Activated CD8-positive, alpha-beta memory T cell treated with anti-CD3 and anti-CD28 coated beads for 24 hours (primary cell): ENCODE data around the gene KCP.
A peak's percentile ranks its signal among the peaks of the same experiment; 100 is the strongest.

ENCODE experiments used
- DNase-seq: peaks from one replicate; pipeline ENCODE4 v3.0.0-alpha.2; 2020

KCP gene

GRCh38 chr7:128910569-128910945 is at the start of gene KCP:
Gene KCP, minus strand, starts transcription at chr7:128910709. Its CDS starts 33 bp downstream, at chr7:128910676.
- no peak for DNase-seq

- no peak for DNase-seq
These were observed 48.8 kb upstream of the KCP start for GRCh38 chr7:128959296-128959695.

GRCh38 chr7:128955981-128956380 is 45.5 kb upstream of the KCP start:
- DNase-seq: no peak

DNA sequence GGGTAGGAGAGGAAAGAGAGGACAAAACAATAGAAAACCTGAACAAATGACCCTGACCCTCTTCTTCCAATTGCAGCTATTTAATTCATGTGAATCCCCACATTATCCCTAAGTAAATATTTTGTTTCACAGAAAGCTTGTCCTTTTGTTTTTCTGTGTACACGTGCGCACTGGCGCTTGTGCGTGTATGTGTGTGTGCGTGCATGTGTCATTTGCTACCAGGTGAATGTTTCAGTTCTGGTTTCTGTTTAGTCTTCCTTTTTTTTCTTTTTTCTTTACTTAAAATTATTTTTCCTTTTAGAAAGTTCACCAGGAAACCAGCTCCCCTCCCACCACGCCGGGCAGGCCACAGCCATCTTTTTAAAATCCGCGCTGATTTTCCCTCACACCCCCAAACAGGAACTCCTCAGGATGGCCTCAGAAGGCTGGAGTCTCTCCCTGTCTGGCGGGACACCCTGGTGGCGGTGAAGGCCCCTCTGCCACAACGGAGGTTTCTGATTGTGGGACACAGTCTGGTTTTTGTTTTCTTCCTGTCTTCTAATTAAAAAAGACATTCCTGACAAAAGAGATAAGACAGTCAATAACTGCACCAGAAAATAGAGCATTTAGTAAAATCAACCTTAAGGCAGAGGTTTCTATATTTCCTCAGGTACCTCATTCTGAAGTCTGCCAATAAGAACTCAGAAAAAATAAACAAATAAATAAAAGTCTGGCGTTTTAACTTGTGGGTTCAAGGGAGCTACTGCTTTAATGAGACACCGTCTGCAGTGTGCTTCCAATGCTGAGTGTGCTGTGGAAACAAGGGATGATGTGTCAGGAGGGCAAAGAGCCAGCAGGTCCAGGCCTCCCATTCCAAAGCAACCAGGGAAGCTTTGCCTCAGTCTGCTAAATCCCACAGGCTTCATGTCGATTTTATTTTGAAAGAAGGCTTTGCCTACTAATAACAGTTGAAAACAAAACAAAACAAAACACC is 44.6 kb upstream of the KCP start:
- DNase-seq: no peak

GRCh38 chr7:128954150-128954549 is 43.6 kb upstream of the KCP start:
- no peak for DNase-seq

DNA sequence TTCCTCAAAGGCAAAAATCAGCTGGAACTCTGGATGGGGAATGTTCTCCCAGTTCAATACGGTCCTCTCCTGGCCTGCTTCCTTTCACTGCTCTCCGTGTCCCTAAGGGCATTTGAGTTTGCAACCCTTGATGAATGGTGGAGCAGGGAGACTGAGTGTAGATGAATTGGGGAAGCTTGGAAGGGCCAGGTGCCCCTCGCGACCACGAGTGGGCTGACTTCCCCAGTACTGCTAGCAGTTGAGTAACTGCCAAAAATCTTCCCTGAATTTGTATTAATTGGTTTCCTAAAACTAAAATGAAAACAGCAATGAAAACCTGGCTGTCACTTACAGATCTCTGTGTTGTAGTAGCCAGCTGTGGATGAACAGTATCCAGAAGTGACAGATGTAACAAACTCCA is 40.8 kb upstream of the KCP start:
- DNase-seq: no peak

GRCh38 chr7:128948976-128949760 is 38.7 kb upstream of the KCP start:
- DNase-seq: no peak

DNA sequence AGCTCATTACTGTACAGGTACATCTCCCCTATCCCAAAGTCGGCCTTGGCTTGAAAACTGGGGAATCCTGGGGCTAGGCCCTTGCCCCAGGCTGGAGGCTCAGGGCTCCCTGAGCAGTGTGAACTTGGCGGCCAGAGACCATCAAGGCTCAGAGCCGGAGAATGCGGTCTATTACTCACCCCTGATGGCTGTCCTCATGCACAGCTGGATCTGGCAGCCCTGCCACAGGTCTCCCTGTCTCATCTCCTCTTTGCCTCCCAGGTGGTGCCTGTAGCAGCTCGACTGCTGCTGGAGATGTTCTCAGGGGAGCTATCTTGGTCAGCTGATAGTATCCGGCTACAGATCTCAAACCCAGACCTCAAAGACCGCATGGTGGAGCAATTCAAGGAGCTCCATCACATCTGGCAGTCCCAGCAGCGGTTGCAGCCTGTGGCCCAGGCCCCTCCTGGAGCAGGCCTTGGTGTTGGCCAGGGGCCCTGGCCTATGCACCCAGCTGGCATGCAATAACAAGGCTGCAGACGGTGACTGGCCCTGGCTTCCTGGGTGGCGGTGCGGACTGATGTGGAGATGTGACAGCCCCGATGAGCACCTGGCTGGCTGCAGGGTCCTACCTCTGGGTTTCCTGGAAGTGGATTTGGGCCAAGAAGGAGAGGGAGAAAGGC is 37.9 kb upstream of the KCP start:
- DNase-seq: no peak

- no peak for DNase-seq
These were observed 37.3 kb upstream of the KCP start for GRCh38 chr7:128947854-128948253.

- no peak for DNase-seq
These were observed 36.7 kb upstream of the KCP start for GRCh38 chr7:128946936-128947830.

DNA sequence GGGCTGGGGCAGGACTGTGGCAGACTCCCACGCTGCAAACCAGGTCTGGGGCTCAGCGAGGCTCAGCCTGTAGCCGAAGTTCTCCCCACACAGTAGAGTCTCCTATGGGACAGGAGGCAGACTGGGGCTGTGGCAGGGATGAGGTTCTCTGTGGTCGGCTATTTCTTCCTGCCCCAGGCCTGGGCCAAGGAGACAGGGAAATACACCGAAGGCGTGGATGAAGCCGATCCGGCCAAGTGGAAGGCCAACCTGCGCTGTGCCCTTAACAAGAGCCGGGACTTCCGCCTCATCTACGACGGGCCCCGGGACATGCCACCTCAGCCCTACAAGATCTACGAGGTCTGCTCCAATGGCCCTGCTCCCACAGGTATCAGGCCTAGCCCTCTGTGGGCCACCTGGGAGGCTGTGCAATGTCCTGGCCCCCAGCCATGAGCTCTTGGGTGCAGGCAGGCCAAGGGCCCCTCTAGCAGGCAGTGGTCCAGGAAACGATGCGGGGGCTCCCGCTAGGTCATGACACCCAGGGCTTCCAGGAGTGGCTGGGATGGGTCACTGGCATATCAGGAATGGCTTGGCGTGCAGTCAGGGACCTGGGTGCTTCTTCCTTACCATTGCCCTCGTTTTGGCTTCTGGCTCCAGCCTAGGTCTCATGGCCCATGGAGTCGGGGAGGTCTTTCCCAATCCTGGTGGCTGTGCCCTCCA is 35.3 kb upstream of the KCP start:
- DNase-seq: no peak

- no peak for DNase-seq
These were observed 34.2 kb upstream of the KCP start for GRCh38 chr7:128944487-128945236.

DNA sequence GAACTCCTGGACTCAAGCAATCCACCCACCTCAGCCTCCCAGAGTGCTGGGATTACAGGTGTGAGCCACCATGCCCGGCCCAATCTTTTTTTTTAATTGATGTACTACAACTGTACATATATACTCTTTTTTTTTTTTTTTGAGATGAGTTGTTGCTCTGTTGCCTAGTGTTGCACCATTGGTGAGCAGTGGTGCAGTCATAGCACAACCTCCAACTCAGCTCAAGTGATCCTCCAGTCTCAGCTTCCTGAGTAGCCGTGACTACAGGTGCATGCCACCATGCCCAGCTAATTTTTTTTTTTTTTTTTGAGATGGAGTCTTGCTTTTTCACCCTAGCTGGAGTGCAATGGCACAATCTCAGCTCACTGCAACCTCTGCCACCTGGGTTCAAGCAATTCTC is 32.7 kb upstream of the KCP start:
- DNase-seq: peak; percentile 7

DNA sequence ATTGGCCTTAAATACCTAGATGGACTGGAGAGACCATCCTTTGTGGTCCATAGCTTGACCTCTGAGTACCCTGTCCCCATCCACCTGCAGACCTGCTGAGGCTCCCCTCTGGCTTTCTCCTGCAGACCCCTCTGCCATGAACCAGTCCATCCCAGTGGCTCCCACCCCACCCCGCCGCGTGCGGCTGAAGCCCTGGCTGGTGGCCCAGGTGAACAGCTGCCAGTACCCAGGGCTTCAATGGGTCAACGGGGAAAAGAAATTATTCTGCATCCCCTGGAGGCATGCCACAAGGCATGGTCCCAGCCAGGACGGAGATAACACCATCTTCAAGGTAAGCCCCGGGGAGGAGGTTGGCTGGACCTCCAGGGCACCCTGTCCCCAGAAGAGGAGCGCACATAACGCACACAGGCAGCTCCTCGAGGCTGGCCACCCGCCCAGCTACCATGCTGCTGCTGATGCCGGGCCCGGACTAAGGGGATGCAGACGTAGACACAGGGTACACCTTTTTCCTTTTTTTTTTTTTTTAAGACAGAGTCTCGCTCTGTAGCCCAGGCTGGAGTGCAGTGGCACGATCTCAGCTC is 31.5 kb upstream of the KCP start:
- peak; percentile 38 for DNase-seq

DNA sequence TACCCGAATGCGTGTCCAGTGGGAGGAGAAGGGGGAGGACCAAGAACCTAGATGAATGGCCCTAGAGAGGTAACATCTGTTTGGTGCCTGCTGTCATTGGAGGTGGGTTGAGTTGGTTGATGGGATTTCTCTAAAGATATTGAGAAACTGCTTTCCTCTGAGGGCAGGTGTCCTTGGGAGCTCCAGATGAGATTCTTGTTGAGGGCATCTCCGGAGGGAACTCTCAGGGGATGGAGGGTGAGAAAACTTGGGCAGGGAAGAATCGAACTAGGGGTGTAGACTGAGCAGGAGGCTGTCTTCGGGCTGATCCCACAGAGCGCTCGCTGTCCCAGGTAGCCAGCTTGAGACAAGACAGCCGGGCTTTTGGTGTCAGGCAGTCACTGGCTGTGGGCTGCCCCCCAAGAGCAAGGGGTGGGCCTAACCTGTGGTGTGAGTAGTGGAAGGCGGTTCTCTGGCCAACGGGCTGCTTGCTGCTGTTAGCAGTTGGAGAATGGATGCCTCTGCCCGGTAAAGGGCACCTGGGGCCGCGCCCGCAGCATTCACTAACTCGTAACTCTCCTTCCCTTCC is 30.9 kb upstream of the KCP start:
- peak; percentile 52 for DNase-seq

DNA sequence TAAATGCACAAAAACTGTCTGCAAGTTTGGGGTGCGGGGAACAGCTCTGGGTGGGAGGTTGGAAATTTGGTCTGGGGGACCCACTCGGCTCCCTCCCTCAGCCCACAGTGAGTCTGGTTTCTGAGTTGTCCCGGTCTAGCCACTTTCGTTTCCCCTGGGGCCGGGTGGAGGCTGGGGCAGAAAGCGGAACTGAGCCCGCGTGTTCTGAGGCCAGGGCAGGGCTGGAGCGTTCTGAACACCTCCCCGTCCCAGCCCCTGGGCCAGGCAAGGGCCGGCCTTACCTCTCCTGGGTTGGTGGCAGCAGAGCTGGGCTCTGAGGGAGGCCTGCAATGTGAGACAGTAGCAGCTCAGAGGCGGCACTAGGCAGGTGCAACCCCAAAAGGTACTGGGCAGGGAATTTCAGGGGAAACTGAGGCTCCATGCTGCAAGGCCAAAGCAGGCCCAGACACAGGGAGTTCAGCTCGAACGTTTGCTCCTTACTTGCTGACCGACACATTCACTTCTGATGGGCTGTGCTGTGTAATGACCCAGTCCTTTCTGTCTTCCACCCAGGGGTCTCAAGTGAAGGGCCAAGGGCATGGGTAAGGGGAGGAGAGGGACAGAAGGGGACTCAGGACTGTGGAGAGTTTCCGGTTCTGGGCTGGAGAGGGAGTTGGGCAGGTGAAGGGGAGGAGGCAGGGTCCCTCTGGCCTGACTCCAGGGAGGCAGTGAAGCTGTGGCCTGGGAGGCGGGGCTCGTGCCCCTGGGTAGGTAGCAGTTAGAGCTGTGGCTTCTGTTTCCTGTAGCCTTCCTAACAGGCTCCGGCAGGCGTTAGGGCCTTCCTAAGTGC is 30.2 kb upstream of the KCP start:
- peak; percentile 55 for DNase-seq

DNA sequence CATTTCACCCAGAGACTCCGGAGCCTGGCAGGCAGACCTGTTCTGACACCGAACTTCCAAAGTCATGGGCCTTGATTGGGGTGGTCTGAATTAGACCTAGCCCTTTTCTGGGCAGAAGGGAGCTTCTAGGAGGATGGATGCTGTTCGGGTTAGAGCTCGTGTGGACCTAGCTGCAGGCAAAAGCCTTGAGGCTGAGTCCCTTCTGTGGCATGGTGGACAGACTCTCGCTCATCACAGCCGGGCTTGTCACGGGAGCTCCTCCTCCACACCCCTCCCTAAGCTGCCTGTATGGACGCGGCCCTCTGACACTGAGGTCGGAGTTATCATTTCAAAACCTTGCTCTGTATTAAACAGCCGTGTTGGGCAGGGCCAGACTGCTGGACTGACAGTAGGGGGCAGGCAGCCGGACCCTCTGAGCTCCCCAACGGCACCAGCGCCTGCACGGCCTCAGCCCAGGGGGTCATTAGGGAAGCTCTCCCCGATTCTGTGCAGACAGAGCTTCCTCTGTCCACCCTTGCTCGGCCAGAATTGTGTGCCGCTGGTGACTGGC is 29.4 kb upstream of the KCP start:
- no peak for DNase-seq

- DNase-seq: no peak
These were observed 28.8 kb upstream of the KCP start for GRCh38 chr7:128939075-128939860.
